Activated CD8-positive, alpha-beta memory T cell treated with anti-CD3 and anti-CD28 coated beads, Interleukin-2, amount 50 U/mL, for 48 hours (primary cell): ENCODE measurements around the gene DGCR6.
"Not testable (repeated sequence)": the region's sequence is repeated elsewhere in the genome, so short reads cannot be mapped to it uniquely, and the experiment has no call there.

ENCODE experiments used
- DNase-seq: peaks from one replicate; pipeline ENCODE4 v3.0.0-alpha.2; 2020

DGCR6 gene

DNA sequence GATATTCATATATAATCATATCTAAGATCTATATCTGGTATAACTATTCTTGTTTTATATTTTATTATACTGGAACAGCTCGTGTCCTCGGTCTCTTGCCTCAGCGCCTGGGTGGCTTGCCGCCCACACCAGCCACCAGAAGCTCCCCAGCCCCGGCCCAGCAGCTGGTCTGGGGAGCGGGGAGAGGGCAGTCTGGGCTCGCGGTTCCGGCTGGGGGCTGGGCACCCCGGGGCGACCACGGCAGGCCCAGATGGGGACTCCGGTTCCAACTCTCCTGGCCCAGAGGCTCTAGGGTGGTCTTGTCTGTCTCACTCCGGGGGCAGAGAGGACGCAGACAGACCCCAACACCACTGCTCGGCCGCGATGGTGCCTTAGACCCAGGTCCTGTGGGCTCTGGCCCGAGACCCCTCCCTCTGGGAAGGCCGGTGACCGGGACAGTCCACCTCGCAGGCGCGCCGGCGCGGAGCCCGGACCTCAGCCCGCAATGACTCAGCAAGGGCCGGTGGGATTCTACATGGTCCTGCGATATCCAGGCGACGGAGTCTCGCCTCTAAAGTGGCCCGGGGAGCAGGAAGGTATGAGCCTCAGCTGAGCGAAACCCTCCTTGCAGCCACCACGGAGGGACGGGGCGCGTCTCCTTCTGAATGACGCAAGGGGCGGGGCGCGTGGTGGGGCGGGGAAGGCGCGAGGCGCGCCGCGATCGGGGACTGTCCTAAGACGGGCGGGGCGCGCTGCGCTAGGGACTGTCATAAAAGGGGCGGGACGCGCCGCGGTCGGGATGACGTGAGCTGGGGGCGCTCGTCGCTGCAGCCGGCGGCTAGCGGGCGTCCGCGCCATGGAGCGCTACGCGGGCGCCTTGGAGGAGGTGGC lies at the start of gene DGCR6:
TSS of gene DGCR6 (plus strand) at position 781 of the 870 bp plus-strand sequence. CDS start at position 836, 55 bp downstream.
- DNase-seq: no peak

DNA sequence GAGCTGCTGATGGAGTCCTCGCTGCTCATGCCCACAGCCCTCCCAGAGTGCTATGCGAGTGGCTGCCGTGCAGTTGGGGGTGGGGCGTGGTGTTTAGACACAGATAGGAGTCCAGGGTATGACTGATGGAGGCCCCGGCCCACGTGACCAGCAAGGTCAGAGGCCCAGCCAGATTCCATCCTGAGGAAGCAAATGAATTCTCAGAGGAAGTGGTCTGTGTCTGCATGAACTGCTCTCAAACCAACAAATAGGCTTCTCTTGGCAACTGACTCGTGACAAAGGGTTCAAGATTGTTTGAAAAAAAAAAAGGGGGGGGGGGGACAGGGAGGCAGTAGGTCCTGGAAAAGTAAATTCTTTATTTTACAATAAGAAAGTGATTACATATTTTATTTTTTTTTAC lies 46.8 kb upstream of the DGCR6 start:
- DNase-seq: not testable (repeated sequence)

DNA sequence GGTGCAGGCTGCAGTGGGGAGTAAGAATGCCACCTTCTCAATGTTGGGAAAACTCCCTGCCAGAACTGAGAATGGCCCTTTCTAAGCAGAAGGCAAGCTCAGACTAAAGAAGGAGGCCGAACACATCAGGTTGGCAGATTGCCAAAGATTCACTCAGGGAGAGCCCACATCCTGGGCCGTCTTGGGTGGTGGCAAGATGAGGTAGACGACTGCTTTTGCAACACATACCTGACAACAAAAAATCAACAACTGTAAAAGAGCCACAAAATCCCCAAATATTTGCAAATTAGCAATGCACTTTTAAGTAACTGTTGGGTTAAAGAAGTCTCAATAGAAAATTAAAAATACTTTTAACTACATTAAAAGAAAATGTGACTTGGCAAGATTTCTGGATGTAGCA lies 24.9 kb upstream of the DGCR6 start:
- peak; percentile 71 for DNase-seq

DNA sequence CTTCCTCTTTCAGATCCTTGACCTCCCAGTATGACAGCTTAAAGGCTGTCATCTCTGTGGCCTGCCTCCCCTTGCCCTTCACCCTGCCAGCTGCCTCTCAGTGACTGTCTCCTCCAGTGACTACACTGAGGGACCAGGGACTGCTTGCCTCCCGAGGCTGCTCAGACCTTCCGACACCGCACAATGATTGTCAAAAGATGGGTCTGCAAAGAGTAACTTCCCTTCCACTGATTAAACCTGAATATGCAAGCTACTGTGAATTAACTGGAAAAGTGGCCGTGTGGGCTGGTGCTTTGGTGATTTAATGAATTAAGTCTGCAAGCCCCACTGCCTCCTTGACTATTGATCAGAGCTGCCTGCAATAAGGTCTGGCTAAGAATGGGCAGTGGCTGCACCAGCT lies 21.7 kb upstream of the DGCR6 start:
- DNase-seq: not testable (repeated sequence)

DNA sequence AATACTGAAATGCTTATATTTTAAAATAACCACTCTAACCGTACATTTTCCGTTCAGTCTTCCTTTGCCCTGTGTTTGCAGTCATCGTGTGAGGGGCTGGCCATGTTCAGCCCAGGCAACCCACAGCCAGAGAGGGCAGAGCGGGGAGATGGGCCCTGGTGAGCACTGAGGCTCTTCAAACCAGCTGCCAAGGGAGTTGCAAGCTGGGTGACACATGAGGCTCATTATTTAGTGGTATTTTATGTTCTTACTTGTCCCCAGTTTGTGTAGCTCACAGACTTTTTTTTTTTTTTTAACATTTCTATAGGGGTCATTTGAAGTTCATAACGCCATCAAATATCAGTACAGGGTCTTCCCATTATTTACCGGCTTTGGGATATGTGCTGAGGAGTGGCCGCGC lies 18.0 kb upstream of the DGCR6 start:
- DNase-seq: no peak

DNA sequence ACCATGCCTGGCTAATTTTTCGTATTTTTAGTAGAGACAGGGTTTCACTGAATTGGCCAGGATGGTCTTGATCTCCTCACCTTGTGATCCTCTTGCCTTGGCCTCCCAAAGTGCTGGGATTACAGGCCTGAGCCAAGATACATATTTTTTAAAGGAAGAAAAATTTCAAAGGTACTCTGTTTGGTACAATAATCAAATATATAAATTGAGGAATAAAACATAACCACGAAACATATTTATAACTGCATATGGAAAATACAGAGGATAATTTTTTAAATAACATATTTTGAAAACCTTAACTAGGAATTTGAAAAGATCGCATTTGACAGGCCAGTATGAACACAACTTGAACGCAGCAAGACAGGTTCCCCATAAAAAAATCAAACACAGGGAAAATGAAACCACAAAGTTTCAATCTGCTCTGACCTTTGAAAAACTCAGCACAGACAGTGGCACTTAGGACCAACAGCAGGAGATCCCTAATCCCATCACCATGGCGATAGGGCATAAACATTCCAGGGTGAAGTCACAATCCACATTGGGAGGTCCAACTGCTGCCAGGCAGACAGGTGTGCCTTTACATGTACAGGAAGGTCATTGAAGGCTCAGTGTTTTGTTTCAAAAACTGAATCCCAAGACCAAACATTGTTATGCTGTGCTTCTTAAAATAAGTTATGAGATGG lies 15.5 kb upstream of the DGCR6 start:
- not testable (repeated sequence) for DNase-seq

DNA sequence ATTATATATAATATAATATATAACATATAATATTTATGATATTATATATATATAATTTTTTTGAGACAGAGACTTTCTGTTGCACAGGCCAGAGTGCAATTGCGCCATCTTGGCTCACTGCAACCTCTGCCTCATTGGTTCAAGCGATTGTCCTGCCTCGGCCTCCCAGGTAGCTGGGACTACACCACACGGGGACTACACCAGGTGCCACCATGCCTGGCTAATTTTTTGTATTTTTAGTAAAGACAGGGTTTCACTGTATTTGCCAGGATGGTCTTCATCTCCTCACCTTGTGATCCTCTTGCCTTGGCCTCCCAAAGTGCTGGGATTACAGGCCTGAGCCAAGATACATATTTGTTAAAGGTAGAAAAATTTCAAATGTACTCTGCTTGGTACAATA lies 12.3 kb upstream of the DGCR6 start:
- DNase-seq: not testable (repeated sequence)

DNA sequence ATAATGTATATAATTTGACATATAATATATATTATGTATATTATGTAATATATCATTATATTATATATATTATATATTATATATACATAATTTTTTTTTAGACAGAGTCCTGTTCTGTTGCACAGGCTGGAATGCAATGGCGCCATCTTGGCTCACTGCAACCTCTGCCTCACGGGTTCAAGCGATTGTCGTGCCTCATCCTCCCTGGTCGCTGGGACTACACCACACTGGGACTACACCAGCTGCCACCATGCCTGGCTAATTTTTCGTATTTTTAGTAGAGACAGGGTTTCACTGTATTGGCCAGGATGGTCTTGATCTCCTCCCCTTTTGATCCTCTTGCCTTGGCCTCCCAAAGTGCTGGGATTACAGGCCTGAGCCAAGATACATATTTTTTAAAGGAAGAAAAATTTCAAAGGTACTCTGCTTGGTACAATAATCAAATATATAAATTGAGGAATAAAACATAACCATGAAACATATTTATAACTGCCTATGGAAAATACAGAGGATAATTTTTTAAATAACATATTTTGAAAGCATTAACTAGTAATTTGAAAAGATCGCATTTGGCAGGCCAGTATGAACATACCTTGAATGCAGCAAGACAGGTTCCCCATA lies 10.0 kb upstream of the DGCR6 start:
- DNase-seq: peak; percentile 53

DNA sequence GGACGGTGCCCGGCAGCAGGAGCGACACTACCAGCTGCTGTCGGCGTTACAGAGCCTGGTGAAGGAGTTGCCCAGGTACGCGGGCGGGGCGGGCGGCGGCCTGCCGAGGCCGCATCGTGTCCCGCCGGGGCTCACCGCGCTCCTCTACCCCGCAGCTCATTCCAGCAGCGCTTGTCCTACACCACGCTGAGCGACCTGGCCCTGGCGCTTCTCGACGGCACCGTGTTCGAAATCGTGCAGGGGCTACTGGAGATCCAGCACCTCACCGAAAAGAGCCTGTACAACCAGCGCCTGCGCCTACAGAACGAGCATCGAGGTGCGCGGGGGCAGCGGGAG lies 258 bp downstream of the DGCR6 start:
- DNase-seq: not testable (repeated sequence)

DNA sequence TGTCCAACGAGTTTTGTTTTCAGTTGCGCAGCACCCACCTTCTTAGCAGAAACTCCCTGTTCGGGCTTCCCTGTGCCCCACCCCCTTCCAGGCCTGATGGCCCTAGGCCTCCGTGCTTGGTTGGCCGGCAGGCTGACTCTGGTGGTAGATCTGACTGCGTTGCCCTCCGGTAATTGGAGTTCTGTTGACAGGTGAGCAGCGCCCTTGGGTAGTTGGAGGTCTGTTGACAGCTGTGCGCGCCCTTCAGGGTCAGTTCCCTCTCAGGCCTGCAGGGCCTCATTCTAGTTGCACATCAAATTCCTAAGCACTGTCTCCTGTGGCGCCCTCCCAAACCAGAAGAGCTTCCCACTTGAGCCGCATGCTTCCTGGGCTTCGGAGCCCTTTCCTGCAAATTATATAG lies 776 bp downstream of the DGCR6 start:
- DNase-seq: no peak

DNA sequence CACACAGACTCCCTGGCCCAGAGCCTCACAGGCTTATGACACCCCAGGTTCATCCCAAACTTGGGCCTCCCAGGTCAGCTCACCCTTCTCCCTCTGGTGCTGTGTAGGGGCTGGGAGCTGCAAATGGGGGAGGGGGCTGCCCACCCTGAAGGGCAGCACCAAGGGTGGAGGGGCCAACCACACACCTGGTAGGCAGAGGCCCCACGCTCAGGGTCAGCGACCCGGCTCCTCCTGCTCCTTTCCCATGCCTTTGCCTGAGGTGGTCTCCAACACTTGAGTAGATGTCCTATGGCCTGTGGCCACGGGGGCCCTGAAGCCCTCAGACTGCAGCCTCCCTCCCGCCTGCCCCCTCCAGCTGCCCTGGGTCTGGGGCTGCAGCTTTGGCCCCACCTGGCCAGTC lies 3.4 kb downstream of the DGCR6 start:
- DNase-seq: no peak

DNA sequence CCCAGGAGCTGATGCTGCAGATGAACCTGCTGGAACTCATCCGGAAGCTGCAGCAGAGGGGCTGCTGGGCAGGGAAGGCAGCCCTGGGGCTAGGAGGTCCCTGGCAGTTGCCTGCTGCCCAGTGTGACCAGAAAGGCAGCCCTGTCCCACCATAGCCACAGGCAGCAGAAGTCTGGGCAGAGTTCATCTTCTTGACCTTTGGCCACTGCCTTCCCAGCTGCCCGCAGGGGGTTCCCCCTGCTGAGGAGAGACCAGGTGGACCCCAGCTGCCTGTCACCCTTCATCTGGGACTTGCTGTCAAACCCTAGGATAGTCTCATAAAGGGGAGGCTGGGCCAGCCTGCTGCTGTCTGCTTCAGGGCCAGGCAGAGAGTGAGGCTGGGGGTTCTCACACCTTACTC lies 5.4 kb downstream of the DGCR6 start:
- not testable (repeated sequence) for DNase-seq

DNA sequence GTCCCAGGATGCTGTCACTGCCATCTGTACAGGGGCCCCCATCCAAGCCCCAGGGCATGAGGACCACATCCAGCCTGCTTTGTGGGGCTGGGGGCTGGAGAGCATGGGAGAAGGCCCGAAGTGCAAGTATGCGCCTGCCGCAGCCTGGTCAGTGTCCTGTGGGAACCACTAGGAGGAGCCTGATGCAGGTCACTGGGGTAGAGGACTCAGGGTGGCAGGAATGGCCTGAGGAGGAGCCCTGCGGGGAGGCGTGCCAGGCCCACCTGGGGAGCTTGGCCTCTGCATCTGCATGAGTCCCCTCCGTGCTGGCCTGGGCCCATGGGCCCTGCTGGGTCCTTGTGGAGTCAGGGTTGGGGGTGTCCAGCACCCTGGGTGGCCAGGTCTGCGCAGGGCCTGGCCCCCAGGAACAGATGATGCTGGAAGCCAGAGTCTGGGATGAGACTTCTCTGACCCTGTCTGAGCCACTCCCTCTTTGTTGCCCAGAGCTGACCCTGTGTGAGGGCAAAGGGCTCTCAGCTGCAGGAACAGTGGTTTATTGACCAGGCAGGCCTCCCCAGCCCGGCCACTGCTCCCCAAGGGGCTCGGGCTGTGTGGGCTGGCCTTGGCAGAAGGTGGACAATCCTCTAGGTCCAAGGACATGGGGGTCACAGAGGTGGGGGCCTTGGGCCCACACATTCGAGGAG lies 6.3 kb downstream of the DGCR6 start:
- DNase-seq: not testable (repeated sequence)

DNA sequence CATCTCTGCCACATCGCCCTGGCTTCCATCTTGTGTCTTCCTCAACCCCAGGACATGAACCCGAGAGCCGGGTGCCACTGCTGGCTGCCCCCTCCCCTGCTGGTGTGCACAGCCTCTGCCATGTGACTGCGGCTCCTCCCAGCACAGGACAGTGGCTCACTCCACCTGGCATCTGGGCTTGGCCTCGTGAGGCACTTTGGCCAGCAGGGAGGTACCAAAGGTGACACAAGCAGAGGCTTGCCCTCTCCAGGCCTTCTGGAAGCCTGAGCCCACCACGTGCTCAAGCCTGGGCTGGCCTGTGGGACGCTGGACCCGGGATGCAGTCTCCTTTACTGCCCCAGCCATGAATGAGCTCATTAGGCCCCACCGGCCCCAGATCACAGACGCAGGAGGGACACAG lies 8.4 kb downstream of the DGCR6 start:
- DNase-seq: not testable (repeated sequence)

DNA sequence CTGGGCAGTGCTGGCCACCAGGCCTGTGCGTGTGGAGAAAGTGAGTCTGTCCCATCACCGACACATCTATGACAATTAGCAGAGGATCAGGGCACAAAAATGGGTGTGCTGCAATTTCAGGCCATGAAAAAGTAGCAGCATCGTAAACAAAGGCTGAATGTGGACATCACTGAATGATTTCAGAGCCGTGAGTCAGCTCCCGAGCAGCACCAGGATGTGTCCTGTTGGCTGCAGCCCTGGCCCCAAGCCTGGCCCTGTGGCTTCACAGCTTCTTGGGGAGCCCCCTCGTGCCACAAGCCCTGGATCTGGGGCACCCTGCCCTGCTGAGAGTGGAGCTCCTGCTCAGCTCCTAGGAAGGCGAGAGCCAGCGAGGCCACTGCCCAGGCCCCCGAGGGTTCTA lies 9.4 kb downstream of the DGCR6 start:
- DNase-seq: not testable (repeated sequence)

DNA sequence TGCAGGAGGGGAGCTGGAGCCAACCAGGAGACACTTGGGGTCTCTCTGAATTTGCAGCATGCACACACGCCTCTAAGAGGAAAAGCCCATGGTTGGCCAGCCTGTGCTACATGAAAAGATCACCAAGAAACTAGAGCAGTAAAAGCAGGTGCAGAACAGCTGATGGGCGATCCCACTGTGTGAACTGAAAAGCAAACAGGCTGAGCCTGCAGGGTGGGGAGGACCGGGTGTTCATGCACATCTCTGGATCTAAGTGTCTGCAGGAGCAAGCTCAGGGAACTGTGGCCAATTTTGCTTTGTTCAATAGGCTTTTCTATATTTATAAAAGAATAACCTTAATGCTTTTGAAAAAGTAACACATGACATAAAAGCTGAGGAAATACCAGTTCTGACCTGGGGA lies 11.7 kb downstream of the DGCR6 start:
- not testable (repeated sequence) for DNase-seq

DNA sequence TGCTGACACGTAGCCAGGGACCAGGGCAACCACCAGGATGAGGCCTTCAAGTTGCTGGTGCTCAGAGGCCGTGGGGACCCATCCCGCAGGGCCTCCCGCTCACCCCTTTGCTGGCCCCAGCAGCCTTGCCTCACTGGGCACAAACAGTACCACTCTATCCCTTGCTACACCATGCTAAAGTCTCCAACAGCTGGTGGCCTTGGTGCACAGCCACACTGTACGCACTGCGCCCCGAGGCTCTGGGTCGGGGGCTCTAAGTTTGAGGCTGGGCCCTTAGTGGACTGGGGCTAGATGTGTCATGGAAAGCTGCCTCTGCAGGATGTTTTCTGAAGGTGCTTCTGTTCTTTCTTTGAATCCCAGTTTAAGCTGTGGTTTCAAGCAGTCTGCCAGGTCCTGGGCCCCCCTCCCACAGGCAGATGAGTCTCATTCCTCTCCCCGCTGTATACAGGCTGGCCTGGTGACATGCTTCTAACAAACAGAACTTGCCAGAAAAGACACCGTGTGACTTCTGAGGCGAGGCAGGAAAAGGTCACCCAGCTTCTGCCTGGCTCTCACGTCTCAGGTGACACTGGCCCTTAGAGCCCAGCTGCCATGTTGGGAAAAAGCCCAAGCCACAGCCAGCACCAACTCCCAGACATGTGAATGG lies 14.3 kb downstream of the DGCR6 start:
- not testable (repeated sequence) for DNase-seq

DNA sequence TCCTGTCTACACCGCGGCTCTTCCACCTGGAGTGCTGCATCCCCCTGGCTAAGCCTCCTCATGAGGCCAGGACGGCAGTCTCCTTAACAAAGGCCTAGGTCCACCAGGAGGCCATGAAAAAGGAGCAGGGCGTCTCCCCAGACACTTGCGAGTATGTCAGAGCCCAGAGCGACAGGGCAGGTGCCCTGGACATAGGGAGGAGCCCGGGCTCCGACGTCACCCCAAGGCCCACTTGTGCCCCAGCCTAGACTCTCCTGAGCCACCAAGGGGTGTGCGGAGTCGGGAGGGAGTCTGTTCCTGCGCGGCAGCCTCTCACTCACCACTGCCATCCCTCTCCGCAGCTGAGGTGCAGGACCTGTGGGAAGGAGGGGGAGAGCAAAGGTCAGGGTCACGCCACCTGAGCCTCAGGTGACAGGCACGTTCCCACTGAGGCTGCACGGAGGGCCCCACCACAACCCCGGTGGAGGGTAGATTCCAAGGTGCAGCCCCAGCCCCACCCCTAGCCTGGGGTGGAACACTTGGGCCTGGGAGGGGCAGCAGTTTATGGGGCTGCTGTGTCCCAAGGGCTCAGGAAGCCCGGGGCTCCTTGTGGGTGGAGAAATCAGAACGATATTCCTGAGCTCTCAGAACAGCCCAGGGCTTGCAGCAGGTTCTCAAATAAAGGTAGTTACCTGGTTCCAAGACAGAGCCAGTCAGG lies 19.4 kb downstream of the DGCR6 start:
- no peak for DNase-seq

DNA sequence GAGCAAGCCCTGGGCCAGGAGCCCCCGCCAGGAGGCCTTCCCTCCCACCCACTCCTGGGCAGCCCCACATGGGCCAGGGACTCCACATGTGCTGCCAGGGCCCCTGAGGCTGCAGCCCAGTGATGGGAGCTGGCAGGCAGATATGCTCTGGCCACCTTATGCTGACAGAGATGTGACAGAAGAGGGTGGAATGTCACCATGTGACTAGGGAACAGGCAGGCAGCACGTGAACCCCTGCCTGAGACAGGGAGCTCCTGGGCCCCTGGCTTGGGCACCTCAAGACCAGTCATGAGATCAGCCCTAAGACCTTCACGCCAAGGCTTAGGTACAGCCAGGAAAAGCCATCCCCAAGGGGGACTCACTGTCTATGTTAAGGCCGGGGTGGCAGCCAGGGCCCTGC lies 20.9 kb downstream of the DGCR6 start:
- no peak for DNase-seq

DNA sequence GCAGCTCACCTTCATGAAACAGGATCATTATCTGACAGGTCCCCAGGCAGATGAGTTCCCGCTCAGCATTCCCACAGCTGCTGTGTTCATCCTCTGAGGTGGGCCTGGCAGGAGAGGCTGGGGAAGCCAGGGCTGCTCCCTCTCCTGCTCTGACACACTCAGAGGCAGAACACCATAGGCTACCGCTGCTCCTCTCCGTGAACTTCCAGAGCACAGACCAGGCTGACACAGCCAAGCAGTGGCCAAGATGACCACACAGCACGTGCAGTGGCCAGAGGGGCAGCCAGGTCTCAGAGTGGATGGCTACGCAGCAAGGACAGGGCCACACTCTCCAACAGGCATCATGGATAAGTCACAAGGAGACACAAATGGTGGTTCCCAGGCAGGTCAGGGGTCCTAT lies 21.5 kb downstream of the DGCR6 start:
- no peak for DNase-seq

DNA sequence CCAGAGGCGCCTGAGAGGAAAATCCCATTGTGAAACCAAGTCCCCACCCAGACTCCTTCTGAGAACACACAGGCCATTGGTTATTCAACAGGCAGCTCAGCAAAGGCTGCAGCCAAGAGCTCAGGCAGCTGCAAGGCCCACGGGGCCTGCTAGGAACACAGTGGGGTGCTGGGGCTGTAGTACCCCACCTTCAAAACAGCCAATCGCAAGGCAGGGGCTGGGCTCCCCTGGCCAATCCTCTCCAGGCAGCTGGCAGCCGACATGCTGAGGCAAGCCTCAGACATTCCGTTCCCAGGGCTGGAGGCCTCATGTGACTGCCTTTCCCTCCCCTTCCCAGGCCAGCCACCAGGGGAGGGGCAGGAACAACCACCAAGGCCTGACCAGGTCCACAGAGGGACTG lies 23.3 kb downstream of the DGCR6 start:
- no peak for DNase-seq
